Activated CD8-positive, alpha-beta T cell treated with anti-CD3 and anti-CD28 coated beads for 36 hours (primary cell): ENCODE data around the gene DNMT3A. TPM values are rescaled to one million over a fixed set of nuclear protein-coding genes. Genes with fewer than 3 reads are reported as not detected.

ENCODE experiments used
- microRNA-seq: library from miRNA; unstranded; fragments of <30 nt; microRNA quantifications from one replicate; pipeline ENCODE4 v1.2.0, GENCODE V29; 2022; ENCODE audit warnings: borderline microRNAs expressed, borderline replicate concordance
- total RNA-seq, 2 experiments: library from RNA; stranded (reverse); gene quantifications; one replicate each; pipeline ENCODE4 v1.2.3, GENCODE V29; 2021

The DNMT3A gene
- total RNA-seq, 2 experiments from 2014 or later, result 84.8 to 97.8 TPM

Small RNAs within 50 kb of the gene (microRNA-seq; reads per million reads assigned to microRNA genes)
- gene MIR1301, result 447 reads per million, percentile 84 among the genes with 10 or more reads in this experiment

Other genes starting within 250 kb of the DNMT3A start
- 1 to 10 TPM; 5.1 to 5.5 TPM for gene POMC, start 173.3 kb downstream of the DNMT3A start, total RNA-seq